SK-N-SH treated with all-trans-retinoic acid at 6 μM for 48 hours (cell line): ENCODE data around the gene SERPINE2.

Experiments used
- ARNTL ChIP-seq: fragments of 450-650 bp; formaldehyde crosslinking; IDR thresholded peaks from 2 replicates; pipeline ENCODE4 v1.5.0; 2020; ENCODE audit warnings: low read depth, mild to moderate bottlenecking, moderate library complexity, borderline replicate concordance
- CSRNP3 ChIP-seq: fragments of 250-450 bp; sonication (Bioruptor Pico); IDR thresholded peaks from 2 replicates; pipeline ENCODE4 v1.5.1; 2021; ENCODE audit warnings: mild to moderate bottlenecking, moderate library complexity
- ISL1 ChIP-seq: fragments of 250-450 bp; sonication (Bioruptor Pico); IDR thresholded peaks from 2 replicates; pipeline ENCODE4 v2.1.2; 2022; ENCODE audit warnings: mild to moderate bottlenecking, moderate library complexity
- OSR1 ChIP-seq: fragments of 250-450 bp; sonication (Bioruptor Pico); IDR thresholded peaks from 2 replicates; pipeline ENCODE4 v1.8.0; 2022; ENCODE audit warnings: moderate library complexity, mild to moderate bottlenecking, inconsistent platforms
- PATZ1 ChIP-seq: fragments of 250-450 bp; sonication (Bioruptor Pico); IDR thresholded peaks from 2 replicates; pipeline ENCODE4 v1.8.0; 2020; ENCODE audit warnings: mild to moderate bottlenecking, moderate library complexity, borderline replicate concordance
- POU6F1 ChIP-seq: fragments of 250-450 bp; sonication (Bioruptor Pico); IDR thresholded peaks from 2 replicates; pipeline ENCODE4 v1.8.0; 2021; ENCODE audit warnings: low read depth, mild to moderate bottlenecking, moderate library complexity, borderline replicate concordance
- PPARA ChIP-seq: fragments of 250-450 bp; sonication (Bioruptor Pico); IDR thresholded peaks from 2 replicates; pipeline ENCODE4 v1.5.0; 2020; ENCODE audit warnings: mild to moderate bottlenecking, borderline replicate concordance
- RARB ChIP-seq: fragments of 250-450 bp; sonication (Bioruptor Pico); IDR thresholded peaks from 2 replicates; pipeline ENCODE4 v1.8.0; 2021; ENCODE audit warnings: mild to moderate bottlenecking, moderate library complexity
- TSHZ2 ChIP-seq: fragments of 250-450 bp; sonication (Bioruptor Pico); IDR thresholded peaks from 2 replicates; pipeline ENCODE4 v1.5.0; 2020; ENCODE audit warnings: mild to moderate bottlenecking, moderate library complexity
- ZC3H10 ChIP-seq: fragments of 250-450 bp; sonication (Bioruptor Pico); IDR thresholded peaks from 2 replicates; pipeline ENCODE4 v1.5.1; 2021; ENCODE audit warnings: mild to moderate bottlenecking, moderate library complexity
- ZFP3 ChIP-seq: fragments of 250-450 bp; sonication (Bioruptor Pico); IDR thresholded peaks from 2 replicates; pipeline ENCODE4 v1.5.0; 2020; ENCODE audit warnings: mild to moderate bottlenecking, moderate library complexity
- ZFP30 ChIP-seq: fragments of 450-650 bp; formaldehyde crosslinking; IDR thresholded peaks from 2 replicates; pipeline ENCODE4 v1.5.0; 2022; ENCODE audit warnings: mild to moderate bottlenecking, moderate library complexity
- ZNF565 ChIP-seq: fragments of 450-650 bp; formaldehyde crosslinking; conservative IDR thresholded peaks from 2 replicates; pipeline ENCODE4 v1.5.0; 2020; ENCODE audit warnings: low read depth, mild to moderate bottlenecking, moderate library complexity
- ZNF70 ChIP-seq: fragments of 450-650 bp; formaldehyde crosslinking; IDR thresholded peaks from 2 replicates; pipeline ENCODE4 v1.5.0; 2020; ENCODE audit warnings: mild to moderate bottlenecking, moderate library complexity

GRCh38 chr2:224058048-224058775, 19.1 kb upstream of the SERPINE2 start:
- TF ChIP-seq ZFP30 (CRISPR knock-in tag) (no peak), OSR1 (CRISPR knock-in tag) (no peak), PPARA (no peak), POU6F1 (no peak), ARNTL (CRISPR knock-in tag) (no peak), PATZ1 (CRISPR knock-in tag) (no peak), CSRNP3 (CRISPR knock-in tag) (no peak), ZNF565 (CRISPR knock-in tag) (no peak), ZC3H10 (CRISPR knock-in tag) (no peak), ZNF70 (CRISPR knock-in tag) (no peak), TSHZ2 (CRISPR knock-in tag) (no peak), ISL1 (CRISPR knock-in tag) (no peak), ZFP3 (CRISPR knock-in tag) (no peak), RARB (CRISPR knock-in tag) (no peak)
